GM21723 (cell line): ENCODE data around the gene SLC26A3.

ENCODE experiments used
- ATAC-seq: cut with Tn5 transposase; IDR thresholded peaks from one replicate; pipeline ENCODE4 v1.9.1; 2021; ENCODE audit warnings: mild to moderate bottlenecking, moderate library complexity; ENCODE audit not compliant: unreplicated experiment

SLC26A3 gene

GRCh38 chr7:107816011-107816566 lies 13.1 kb upstream of the SLC26A3 start:
- no peak for ATAC-seq

GRCh38 chr7:107815254-107815882 lies 12.3 kb upstream of the SLC26A3 start:
- ATAC-seq, result no peak

DNA sequence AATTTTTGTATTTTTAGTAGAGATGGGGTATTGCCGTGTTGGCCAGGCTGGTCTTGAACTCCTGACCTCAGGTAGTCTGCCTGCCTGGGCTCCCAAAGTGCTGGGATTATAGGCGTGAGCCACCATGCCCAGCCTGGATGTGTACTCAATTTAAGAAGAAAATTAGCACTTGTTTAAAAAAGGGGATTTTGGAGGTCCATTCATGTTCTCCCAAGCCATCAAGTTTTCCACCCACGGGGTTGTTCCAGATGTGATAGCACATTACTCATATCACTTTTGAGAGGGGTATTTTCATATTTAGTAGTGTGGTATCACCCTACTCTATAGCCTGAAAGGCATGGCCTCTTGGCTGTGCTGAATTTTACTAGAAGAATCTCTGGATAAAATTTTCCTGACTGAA lies 10.5 kb upstream of the SLC26A3 start:
- no peak for ATAC-seq

DNA sequence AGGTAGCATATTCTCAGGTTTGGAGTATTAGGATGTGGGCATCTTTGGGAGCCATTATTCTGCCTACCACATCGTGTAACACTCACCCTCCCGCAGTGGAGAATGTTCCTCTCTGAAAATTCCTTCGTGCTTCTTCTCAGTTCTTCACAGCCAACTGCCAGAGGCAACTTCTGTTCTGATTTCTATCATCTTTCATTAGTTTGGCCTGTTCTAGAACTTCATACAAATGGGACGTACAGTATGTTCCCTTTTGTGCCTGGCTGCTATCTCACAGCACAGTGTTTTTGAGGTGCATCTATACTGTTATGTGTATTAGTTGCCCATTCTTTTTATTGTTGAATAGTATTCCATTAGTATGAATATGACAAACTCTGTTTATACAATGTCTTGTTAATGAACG lies 8.9 kb upstream of the SLC26A3 start:
- ATAC-seq, result no peak

DNA sequence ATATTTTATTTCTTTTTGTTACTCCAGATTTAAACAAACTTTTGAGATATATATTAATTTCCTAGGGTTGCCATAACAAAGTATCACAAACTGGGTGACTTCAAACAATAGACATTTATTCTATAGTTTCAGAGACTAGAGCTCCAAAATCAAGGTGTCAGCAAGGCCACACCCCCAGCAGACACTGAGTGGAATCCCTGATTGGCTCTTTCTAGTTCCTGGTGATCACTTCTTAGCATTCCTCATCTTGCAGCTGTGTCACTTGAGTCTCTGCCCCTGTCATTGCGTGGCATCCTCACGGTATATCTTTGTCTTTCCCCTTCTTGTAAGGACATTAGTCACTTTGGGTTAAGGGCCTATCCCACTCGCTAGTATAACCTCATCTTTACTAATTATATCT lies 7.6 kb upstream of the SLC26A3 start:
- ATAC-seq, result no peak

DNA sequence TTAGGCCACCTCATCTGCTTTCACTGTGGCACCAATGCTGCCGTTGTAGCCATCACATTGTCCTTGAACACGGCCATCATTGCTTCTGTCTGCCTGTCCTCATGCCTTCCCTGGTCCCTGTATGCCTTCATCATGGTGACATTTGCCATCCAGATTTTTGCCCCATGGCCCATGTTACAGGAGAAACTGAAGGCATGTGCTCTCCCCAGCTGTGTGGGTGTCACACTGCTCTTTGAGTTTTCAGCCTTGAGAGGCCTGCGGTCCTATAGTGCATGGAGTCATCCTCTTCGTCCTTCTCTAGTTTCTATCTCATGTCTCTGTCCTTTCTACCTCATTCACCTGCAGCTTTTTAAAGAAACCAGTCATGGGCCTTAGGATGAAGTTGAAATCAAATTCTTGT lies 6.2 kb upstream of the SLC26A3 start:
- no peak for ATAC-seq

- ATAC-seq, result no peak
Observed at GRCh38 chr7:107799647-107800264, 3.3 kb downstream of the SLC26A3 start.

GRCh38 chr7:107792364-107792763 lies 10.7 kb downstream of the SLC26A3 start:
- no peak for ATAC-seq

GRCh38 chr7:107789647-107790046 lies 13.4 kb downstream of the SLC26A3 start:
- no peak for ATAC-seq

- ATAC-seq, result no peak
Observed at GRCh38 chr7:107788662-107789061, 14.4 kb downstream of the SLC26A3 start.

GRCh38 chr7:107788216-107788615 lies 14.8 kb downstream of the SLC26A3 start:
- no peak for ATAC-seq

- no peak for ATAC-seq
Observed at GRCh38 chr7:107785926-107786325, 17.1 kb downstream of the SLC26A3 start.

DNA sequence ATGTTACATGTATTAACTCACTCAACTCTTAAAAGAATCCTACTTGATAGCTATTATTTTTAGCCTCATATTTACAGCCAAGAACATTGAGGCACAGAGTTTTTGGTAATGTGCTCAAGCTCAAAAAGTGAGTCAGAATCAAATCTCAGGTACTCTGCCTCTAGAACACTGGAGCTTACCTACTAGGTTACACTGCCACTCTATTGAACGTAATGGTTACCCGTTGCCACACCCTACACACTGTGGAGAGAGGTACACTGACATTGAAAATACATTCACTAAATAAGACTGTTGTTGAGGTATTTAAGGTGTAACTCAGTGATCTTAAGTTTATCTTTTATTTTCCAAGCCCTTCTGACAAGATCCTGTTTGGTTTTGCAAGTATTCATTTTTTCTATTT lies 17.9 kb downstream of the SLC26A3 start:
- no peak for ATAC-seq

DNA sequence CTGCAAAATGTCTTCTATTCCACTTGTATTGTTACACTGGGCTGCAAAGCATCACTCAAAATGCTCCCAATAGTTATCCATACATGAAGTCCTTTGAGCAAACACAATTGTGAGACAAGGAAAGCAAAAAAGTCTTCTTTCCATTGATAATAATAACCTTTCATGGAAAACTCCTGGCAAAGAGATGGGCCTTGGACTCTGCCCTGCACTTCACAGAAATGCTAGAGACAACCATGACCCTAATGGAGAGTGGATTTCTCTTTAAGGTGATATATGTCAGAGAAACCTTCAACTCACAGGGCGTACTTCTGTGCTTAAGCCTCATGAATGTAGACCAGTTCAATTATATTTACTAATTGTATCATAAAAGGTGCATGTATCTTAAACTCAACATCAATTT lies 19.4 kb downstream of the SLC26A3 start:
- ATAC-seq, result no peak

GRCh38 chr7:107782374-107782773 lies 20.6 kb downstream of the SLC26A3 start:
- ATAC-seq, result no peak

GRCh38 chr7:107779647-107780099 lies 23.4 kb downstream of the SLC26A3 start:
- ATAC-seq, result no peak

- no peak for ATAC-seq
Observed at GRCh38 chr7:107778283-107778682, 24.7 kb downstream of the SLC26A3 start.

- ATAC-seq, result no peak
Observed at GRCh38 chr7:107777702-107778101, 25.3 kb downstream of the SLC26A3 start.

GRCh38 chr7:107773027-107773426 lies 30.0 kb downstream of the SLC26A3 start:
- ATAC-seq, result no peak

- ATAC-seq, result no peak
Observed at GRCh38 chr7:107768263-107768662, 34.8 kb downstream of the SLC26A3 start.

DNA sequence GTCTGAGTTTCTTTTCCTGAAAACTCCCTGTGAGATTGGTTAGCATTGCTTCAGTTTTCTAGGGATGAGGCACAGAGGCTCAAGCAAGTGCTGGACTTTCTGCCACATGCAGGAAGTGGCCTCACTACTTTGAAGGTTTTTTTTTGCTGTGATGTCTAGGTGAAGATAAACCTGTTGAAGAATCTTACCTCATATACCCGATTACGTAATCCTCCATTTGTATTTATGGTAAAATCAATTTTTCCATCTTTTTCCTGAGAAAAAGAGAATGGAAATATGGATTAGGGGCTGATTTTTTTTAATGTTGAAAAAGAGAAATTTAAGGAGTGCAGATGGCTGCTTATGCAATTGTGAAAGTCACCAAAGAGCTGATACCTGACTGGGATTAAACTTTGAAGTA lies 35.6 kb downstream of the SLC26A3 start:
- ATAC-seq, result no peak

GRCh38 chr7:107758667-107759066 lies 44.4 kb downstream of the SLC26A3 start:
- ATAC-seq, result no peak

- no peak for ATAC-seq
Observed at GRCh38 chr7:107754642-107755041, 48.4 kb downstream of the SLC26A3 start.
